HG03135 (cell line): ENCODE measurements around the gene MBTD1.

Experiments
- ATAC-seq: cut with Tn5 transposase; IDR thresholded peaks from one replicate; pipeline ENCODE4 v1.9.1; 2021; ENCODE audit warnings: mild to moderate bottlenecking, moderate library complexity; ENCODE audit not compliant: unreplicated experiment

Gene MBTD1

DNA sequence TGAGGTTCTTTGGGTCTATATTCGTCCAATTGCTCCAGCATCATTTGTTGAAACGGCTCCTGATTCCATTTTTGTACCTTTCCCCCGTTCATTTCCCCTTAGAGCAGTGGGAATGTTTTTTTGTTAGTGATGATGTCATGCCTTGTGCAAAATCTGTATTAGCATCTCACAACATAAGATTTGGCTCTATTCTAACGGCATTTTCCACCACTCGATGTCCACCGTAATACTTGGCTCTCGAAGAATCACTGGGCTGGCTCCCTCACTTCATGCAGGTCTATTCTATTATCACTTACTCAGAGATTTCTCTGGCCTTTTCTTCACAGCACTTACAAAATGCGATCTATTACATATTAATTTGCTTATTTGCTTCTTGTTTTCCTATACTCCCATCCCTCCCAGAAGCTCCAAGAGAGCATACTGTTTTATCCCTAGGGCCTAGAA lies 107.1 kb downstream of the MBTD1 start:
- no peak for ATAC-seq

DNA sequence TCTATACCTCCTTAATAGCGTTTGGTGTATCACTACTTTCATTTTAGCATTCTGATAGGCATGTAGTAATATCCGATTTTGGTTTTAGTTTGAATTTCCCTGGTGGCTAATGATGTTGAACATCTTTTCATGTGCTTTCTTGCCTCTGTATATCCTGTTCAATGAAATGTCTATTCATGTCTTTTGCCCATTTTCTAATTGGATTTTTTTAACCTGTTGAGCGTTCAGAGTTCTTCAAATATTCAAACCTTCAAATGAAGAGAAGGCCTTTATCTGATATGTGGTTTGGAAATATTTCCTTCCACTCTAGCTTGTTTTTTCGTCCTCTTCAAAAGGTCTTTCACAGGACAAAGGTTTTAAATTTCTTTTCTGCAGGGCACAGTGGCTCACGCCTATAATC lies 108.9 kb downstream of the MBTD1 start:
- no peak for ATAC-seq

DNA sequence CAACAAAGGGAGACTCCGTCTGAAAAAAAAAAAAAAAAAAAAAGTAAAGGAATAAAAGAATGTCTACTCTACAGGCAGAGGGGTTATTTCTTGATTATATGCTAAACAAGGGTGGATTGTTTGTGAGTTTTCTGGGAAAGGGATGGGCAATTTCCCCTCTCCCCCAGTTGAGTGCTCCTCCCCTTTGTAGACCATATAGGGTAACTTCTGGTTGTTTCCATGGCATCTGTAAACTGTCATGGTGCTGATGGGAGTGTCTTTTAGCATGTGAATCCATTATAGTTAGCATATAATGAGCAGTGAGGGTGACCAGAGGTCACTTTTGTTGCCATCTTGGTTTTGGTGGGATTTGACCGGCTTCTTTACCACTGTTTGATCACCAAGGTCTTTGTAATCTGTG lies 110.7 kb downstream of the MBTD1 start:
- ATAC-seq, result no peak

DNA sequence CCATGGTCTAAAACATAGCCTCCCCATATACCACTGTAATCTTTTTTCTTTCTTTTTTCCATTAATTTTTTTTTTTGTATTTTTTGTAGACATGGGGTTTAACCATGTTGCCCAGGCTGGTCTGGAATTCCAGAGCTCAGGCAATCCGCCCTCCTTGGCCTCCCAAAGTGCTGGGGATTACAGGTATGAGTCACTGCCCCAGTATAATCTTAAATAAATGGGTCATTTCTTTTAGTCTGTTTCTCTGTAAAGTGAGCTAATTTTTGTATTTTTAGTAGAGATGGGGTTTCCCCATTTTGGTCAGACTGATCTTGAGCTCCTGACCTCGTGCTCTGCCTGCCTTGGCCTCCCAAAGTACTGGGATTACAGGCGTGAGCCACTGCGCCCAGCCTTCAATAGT lies 112.2 kb downstream of the MBTD1 start:
- no peak for ATAC-seq

GRCh38 chr17:51144266-51145022 lies 115.4 kb downstream of the MBTD1 start:
- no peak for ATAC-seq

DNA sequence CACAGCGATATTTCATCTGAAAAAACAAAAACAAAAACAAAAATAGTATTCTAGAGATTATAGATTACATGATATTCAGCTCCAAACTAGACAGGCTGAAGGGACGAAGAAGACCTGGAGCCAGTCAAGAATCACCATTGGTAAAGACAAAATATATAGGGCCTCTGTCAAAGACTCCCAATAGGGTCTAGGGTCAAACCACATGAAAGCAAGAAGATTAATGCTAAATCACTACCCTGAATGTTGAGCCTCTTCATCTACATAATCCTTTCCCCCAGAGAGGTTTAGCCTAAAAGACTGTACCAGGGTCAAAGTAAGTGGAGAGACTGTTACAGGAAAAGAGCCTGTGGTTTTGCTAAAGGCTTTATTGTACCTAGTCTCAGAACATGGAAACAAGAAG lies 117.3 kb downstream of the MBTD1 start:
- ATAC-seq, result no peak

GRCh38 chr17:51135956-51136355 lies 123.9 kb downstream of the MBTD1 start:
- no peak for ATAC-seq

GRCh38 chr17:51133365-51133764 lies 126.5 kb downstream of the MBTD1 start:
- ATAC-seq, result no peak

GRCh38 chr17:51132964-51133319 lies 126.9 kb downstream of the MBTD1 start:
- peak; percentile 73 for ATAC-seq

DNA sequence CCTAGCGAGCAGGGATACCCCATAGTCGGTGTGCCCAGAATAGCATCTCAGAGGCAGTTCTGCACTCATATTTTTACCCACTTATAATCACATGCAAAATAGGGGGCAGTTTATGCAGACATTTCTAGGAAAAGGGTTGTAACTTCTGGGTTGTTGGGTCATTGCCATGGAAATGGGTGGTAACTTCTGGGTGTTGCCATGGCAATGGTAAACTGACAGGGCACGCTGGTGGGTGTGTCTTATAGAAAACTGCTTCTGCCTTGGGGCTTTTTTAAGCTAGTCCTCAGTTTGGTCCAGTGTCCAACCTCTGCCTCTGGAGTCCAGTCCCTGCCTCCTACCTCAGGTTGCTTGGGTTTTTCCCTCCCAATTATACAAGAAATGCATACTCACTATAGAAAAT lies 131.8 kb downstream of the MBTD1 start:
- no peak for ATAC-seq
